Testis (tissue), 2 donors: ENCODE measurements around the gene ROBO1.

ENCODE experiments used
- CTCF ChIP-seq, 3 experiments: fragments of 450-650 bp in 2 of 3; fragments of 200-600 bp in 1 of 3; sonication (generic) in 1 of 3; IDR thresholded peaks; one replicate each; pipeline ENCODE4 v1.5.1; 2016 to 2019; ENCODE audit warnings: antibody characterized with exemption in 3 of 3, mild to moderate bottlenecking in 2 of 3, moderate library complexity in 1 of 3
- POLR2A ChIP-seq: fragments of 450-650 bp; IDR thresholded peaks from one replicate; pipeline ENCODE4 v1.6.1; 2017; ENCODE audit warnings: antibody characterized with exemption, mild to moderate bottlenecking, moderate library complexity

GRCh38 chr3:78792733-78793132 lies 975.1 kb downstream of the ROBO1 start:
- TF ChIP-seq POLR2A: no peak
- no peak for TF ChIP-seq CTCF (IDR thresholded peaks at IDR 0.05)
